GM12864 (cell line): ENCODE data around the gene ZNF487.

Source experiments
- DNase-seq: peaks from one replicate; pipeline ENCODE4 v3.0.0-alpha.2; 2011; ENCODE audit warnings: low read depth
- H3K4me3 ChIP-seq: 2 replicates; pipeline ENCODE4 v1.5.1; 2011; ENCODE audit warnings: mild to moderate bottlenecking, low read depth, low read length, control low read depth
- TF ChIP-seq, protein P1 (sequence below): IDR thresholded peaks from 2 replicates; pipeline ENCODE4 v1.5.1; 2011; ENCODE audit warnings: low read depth, mild to moderate bottlenecking, moderate library complexity, low read length, control low read depth, inconsistent platforms; ENCODE audit errors: missing control alignments

The ZNF487 gene

DNA sequence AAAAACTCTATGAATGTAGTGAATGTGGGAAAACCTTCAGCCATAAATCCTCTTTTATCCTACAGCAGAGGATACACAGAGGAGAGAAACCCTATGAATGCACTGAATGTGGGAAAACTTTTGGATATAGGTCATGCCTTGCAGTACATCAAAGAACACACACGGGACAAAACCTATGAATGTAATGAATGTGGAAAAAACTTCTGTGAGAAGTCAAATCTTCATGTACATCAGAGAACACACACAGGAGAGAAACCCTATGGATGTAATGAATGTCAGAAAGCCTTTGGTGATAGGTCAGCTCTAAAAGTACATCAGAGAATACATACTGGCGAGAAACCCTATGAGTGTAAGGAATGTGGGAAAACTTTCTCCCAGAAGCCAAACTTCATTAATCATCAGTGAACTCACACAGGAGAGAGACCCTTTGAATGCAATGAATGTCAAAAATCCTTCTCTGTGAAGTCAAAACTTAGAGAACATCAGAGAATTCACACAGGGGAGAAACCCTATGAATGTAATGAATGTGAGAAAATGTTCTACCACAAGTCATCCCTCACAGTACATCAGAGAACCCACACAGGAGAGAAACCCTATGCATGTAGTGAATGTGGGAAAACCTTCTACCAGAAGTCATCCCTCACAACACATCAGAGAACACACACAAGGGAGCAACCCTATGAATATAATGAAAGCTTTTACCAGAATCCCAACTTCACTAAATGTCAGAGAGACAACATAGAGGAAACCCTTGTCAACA, 45.6 kb downstream of the ZNF487 start:
- H3K4me3 ChIP-seq = no peak overlapping the region
- no peak for DNase-seq
- TF ChIP-seq, protein P1, sequence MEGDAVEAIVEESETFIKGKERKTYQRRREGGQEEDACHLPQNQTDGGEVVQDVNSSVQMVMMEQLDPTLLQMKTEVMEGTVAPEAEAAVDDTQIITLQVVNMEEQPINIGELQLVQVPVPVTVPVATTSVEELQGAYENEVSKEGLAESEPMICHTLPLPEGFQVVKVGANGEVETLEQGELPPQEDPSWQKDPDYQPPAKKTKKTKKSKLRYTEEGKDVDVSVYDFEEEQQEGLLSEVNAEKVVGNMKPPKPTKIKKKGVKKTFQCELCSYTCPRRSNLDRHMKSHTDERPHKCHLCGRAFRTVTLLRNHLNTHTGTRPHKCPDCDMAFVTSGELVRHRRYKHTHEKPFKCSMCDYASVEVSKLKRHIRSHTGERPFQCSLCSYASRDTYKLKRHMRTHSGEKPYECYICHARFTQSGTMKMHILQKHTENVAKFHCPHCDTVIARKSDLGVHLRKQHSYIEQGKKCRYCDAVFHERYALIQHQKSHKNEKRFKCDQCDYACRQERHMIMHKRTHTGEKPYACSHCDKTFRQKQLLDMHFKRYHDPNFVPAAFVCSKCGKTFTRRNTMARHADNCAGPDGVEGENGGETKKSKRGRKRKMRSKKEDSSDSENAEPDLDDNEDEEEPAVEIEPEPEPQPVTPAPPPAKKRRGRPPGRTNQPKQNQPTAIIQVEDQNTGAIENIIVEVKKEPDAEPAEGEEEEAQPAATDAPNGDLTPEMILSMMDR = no peak

GRCh38 chr10:43491855-43492254, 54.9 kb downstream of the ZNF487 start:
- H3K4me3 ChIP-seq = no peak overlapping the region
- TF ChIP-seq, protein P1 = no peak
- no peak for DNase-seq

GRCh38 chr10:43502931-43503330, 66.0 kb downstream of the ZNF487 start:
- TF ChIP-seq, protein P1 = no peak
- H3K4me3 ChIP-seq = no peak overlapping the region
- no peak for DNase-seq

DNA sequence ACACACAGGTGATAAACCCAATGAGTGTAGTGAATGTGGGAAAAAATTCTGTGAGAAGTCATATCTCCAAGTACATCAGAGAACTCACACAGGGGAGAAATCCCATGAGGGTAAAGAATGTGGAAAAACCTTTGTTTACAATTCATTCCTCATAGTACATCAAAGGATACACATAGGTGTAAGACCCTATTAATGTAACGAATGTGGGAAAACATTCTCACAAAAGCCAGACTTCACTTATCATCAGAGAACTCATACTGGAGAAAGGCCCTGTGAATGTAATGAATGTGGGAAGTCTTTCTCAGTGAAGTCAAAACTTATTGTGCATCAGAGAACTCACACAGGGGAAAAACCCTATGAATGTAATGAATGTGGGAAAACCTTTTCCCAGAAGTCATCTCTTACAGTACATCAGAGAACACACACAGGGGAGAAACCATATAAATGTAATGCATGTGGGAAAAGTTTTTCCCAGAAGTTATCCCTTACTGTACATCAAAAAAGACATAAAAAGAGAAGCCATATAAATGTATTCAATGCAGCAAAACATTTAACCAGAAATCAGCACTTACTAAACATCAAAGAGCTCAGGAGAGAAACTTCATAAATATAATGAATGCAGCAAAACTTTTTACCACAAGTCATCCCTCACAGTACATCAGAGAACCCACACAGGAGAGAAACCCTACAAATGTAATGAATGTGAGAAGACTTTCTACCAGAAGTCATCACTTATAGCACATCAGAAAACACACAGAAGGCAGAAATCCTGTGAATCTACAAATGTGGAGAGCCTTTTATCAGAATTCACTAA, 87.7 kb downstream of the ZNF487 start:
- no peak for DNase-seq
- TF ChIP-seq, protein P1 = no peak
- H3K4me3 ChIP-seq = no peak overlapping the region
